Stimulated activated CD8-positive, alpha-beta memory T cell treated with anti-CD3 and anti-CD28 coated beads, Interleukin-15, amount 100 ng/mL, for 1 hour (primary cell): Measurements from ENCODE around the gene ZNF341.
"Not testable (repeated sequence)": the region's sequence is repeated elsewhere in the genome, so short reads cannot be mapped to it uniquely, and the experiment has no call there.

Experiments
- DNase-seq: peaks from one replicate; pipeline ENCODE4 v3.0.0-alpha.2; 2020; ENCODE audit warnings: low read depth

The ZNF341 gene

GRCh38 chr20:33731693-33732165, at the start of gene ZNF341:
Gene ZNF341, plus strand, starts transcription at chr20:33731996. Its CDS starts 26 bp downstream, at chr20:33732022.
- DNase-seq = peak; percentile 66

- no peak for DNase-seq
Measured at GRCh38 chr20:33684533-33685327, 47.1 kb upstream of the ZNF341 start.

GRCh38 chr20:33685328-33686099, 46.3 kb upstream of the ZNF341 start:
- no peak for DNase-seq

GRCh38 chr20:33686100-33686983, 45.5 kb upstream of the ZNF341 start, which contains the start of gene E2F1:
Gene E2F1, minus strand, starts transcription at chr20:33686385. Its CDS starts 121 bp downstream, at chr20:33686264.
- DNase-seq = peak; percentile 81

- no peak for DNase-seq
Measured at GRCh38 chr20:33686984-33687366, 44.8 kb upstream of the ZNF341 start.

GRCh38 chr20:33687370-33687915, 44.4 kb upstream of the ZNF341 start:
- DNase-seq = no peak

GRCh38 chr20:33687993-33688937, 43.5 kb upstream of the ZNF341 start:
- DNase-seq = no peak

- DNase-seq = no peak
Measured at GRCh38 chr20:33688938-33689424, 42.8 kb upstream of the ZNF341 start.

- DNase-seq = no peak
Measured at GRCh38 chr20:33689493-33689892, 42.3 kb upstream of the ZNF341 start.

- DNase-seq = no peak
Measured at GRCh38 chr20:33689973-33690372, 41.8 kb upstream of the ZNF341 start.

GRCh38 chr20:33693289-33693688, 38.5 kb upstream of the ZNF341 start:
- DNase-seq = no peak

GRCh38 chr20:33693741-33694638, 37.8 kb upstream of the ZNF341 start:
- DNase-seq = no peak

- DNase-seq = no peak
Measured at GRCh38 chr20:33694639-33695012, 37.2 kb upstream of the ZNF341 start.

GRCh38 chr20:33696448-33696847, 35.3 kb upstream of the ZNF341 start:
- DNase-seq = no peak

- no peak for DNase-seq
Measured at GRCh38 chr20:33697129-33697528, 34.7 kb upstream of the ZNF341 start.

- DNase-seq = not testable (repeated sequence)
Measured at GRCh38 chr20:33698966-33699365, 32.8 kb upstream of the ZNF341 start.

- not testable (repeated sequence) for DNase-seq
Measured at GRCh38 chr20:33700696-33701441, 30.9 kb upstream of the ZNF341 start.

GRCh38 chr20:33701629-33702450, 30.0 kb upstream of the ZNF341 start:
- no peak for DNase-seq
